ENCODE results near the gene TCL1B.

DNA sequence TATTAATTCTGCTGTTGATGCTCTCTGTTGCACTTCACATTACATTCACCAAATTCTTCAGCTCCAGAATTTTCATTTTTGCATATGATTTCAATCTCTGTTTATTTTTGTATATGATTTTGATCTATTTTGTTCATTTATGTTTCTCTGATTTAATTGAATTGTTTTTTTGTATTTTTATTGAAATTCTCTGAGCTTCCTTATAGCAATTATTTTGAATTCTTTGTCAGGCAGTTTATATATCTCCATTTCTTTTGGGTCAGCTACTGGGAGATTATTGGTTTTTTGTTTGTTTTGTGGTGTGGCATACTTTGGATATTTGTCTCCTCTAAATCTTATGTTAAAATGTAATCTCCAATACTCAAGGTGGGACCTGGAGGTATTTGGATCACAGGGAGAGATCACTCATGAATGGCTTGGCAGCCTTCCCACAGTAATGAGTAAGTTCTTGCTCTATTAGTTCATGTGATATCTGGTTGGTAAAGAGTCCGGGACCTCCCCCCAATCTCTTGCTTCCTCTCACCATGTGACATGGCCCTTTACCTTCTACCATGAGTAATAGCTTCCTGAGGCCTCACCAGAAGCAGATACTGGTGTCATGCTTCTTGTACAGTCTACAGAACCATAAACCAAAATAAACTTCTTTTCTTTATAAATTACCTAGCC, 36.4 kb downstream of the TCL1B start:
- TF ChIP-seq CTCF (IDR thresholded peaks at IDR 0.05; ENCODE audit: low read depth, low read length, missing input control) (no peak), FOXA2 (IDR thresholded peaks at IDR 0.05) (no peak), SP1 (IDR thresholded peaks at IDR 0.05) (no peak), REST (IDR thresholded peaks at IDR 0.05) (no peak), GABPA (IDR thresholded peaks at IDR 0.05 in 1 of 2, conservative IDR thresholded peaks at IDR 0.05 in 1 of 2) (no peak), TAF1 (conservative IDR thresholded peaks at IDR 0.05) (no peak), YY1 (IDR thresholded peaks at IDR 0.05) (no peak)
- TF ChIP-seq, protein P1, sequence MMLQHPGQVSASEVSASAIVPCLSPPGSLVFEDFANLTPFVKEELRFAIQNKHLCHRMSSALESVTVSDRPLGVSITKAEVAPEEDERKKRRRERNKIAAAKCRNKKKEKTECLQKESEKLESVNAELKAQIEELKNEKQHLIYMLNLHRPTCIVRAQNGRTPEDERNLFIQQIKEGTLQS (IDR thresholded peaks at IDR 0.05) = no peak
- TF ChIP-seq, protein P2, sequence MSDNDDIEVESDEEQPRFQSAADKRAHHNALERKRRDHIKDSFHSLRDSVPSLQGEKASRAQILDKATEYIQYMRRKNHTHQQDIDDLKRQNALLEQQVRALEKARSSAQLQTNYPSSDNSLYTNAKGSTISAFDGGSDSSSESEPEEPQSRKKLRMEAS (IDR thresholded peaks at IDR 0.05) = no peak

All from liver (tissue), 3 donors.